GM23248 (cell line): ENCODE results near the gene MYO5B.

Source experiments
- EZH2 ChIP-seq: fragments of 200-600 bp; sonication (generic); IDR thresholded peaks from 2 replicates; pipeline ENCODE4 v1.6.1; 2018; ENCODE audit warnings: antibody characterized with exemption, mild to moderate bottlenecking; ENCODE audit not compliant: insufficient read depth, poor library complexity, severe bottlenecking
- EZH2phosphoT487 ChIP-seq: fragments of 200-600 bp; sonication (generic); IDR thresholded peaks from 2 replicates; pipeline ENCODE4 v1.6.1; 2018; ENCODE audit warnings: antibody characterized with exemption, moderate library complexity, mild to moderate bottlenecking, low read depth; ENCODE audit not compliant: insufficient read depth

GRCh38 chr18:50151926-50152325 lies 43.0 kb downstream of the MYO5B start:
- TF ChIP-seq EZH2phosphoT487 (no peak), EZH2 (no peak)
